T-cell (primary cell): ENCODE data around the gene PIK3R5. TPM values are rescaled to one million over a fixed set of nuclear protein-coding genes. Genes with fewer than 3 reads are reported as not detected.

Experiments
- ATAC-seq, 4 experiments: fragments of 200-7000 bp in 3 of 4; fragments of 150-1000 bp in 1 of 4; cut with Tn5 transposase; replicated peaks in 1 of 4; 1 replicate in 3 of 4; 2 replicates in 1 of 4; pipeline ENCODE4 v1.10.0; 2021; ENCODE audit warnings: moderate library complexity in 3 of 4, mild to moderate bottlenecking in 2 of 4, moderate number of reproducible peaks in 1 of 4
- CTCF ChIA-PET, 2 donors: fragments of 300-600 bp; sonication (Branson Sonifier 250); formaldehyde crosslinking; loops; one replicate each; lab custom pipeline; 2022; ENCODE audit warnings: antibody characterized with exemption in 2 of 2; lab: Charles Lee
- POLR2A ChIA-PET, 2 donors: fragments of 300-600 bp; sonication (Branson Sonifier 250); formaldehyde crosslinking; loops; one replicate each; lab custom pipeline; 2022; ENCODE audit warnings: antibody characterized with exemption in 2 of 2; lab: Charles Lee
- DNase-seq, 35 experiments: peaks; one replicate each; pipeline versions ENCODE4 v3.0.0 to v3.0.0-alpha.2; 2013 to 2023
- H3K27ac ChIP-seq: one replicate; pipeline ENCODE4 v1.5.1; 2013; ENCODE audit warnings: low read length
- H3K27me3 ChIP-seq, 2 experiments: replicated peaks in 1 of 2; 1 replicate in 1 of 2; 2 replicates in 1 of 2; pipeline versions ENCODE4 v1.6.1 to v1.7.0; 2013; ENCODE audit warnings: low read length in 1 of 2, mixed read lengths in 1 of 2; ENCODE audit not compliant: control insufficient read depth in 2 of 2, insufficient read depth in 2 of 2; ENCODE audit errors: extremely low read depth in 1 of 2
- H3K36me3 ChIP-seq, 2 donors: 1 replicate in 1 of 2; 2 replicates in 1 of 2; pipeline versions ENCODE4 v1.6.1 to v1.7.0; 2013; ENCODE audit warnings: low read length in 1 of 2; ENCODE audit not compliant: control insufficient read depth in 2 of 2, insufficient read depth in 1 of 2; ENCODE audit errors: extremely low read depth in 1 of 2
- H3K4me1 ChIP-seq, 2 experiments: 1 replicate in 1 of 2; 2 replicates in 1 of 2; pipeline versions ENCODE4 v1.6.1 to v1.7.0; 2013; ENCODE audit warnings: low read length in 2 of 2, mixed read lengths in 1 of 2; ENCODE audit not compliant: insufficient read depth in 2 of 2, control insufficient read depth in 1 of 2; ENCODE audit errors: extremely low read depth in 1 of 2
- H3K4me3 ChIP-seq, 2 donors: 1 replicate in 1 of 2; 2 replicates in 1 of 2; pipeline versions ENCODE4 v1.5.1 to v1.7.0; 2013; ENCODE audit warnings: mild to moderate bottlenecking in 2 of 2, low read length in 1 of 2, moderate library complexity in 1 of 2; ENCODE audit not compliant: control insufficient read depth in 1 of 2; ENCODE audit errors: extremely low read depth in 1 of 2
- H3K9me3 ChIP-seq: 2 replicates; pipeline ENCODE4 v1.7.0; 2013
- H3K27ac Mint-ChIP-seq, 2 donors: one replicate each; pipeline ENCODE4 v1.8.0; 2020 to 2021; ENCODE audit warnings: mild to moderate bottlenecking in 2 of 2, mixed read lengths in 2 of 2
- H3K27me3 Mint-ChIP-seq, 2 donors: one replicate each; pipeline ENCODE4 v1.8.0; 2021 to 2022; ENCODE audit warnings: mixed read lengths in 2 of 2
- H3K36me3 Mint-ChIP-seq: one replicate; pipeline ENCODE4 v1.8.0; 2021; ENCODE audit warnings: mixed read lengths
- H3K4me1 Mint-ChIP-seq, 3 donors: one replicate each; pipeline ENCODE4 v1.8.0; 2020 to 2022; ENCODE audit warnings: mixed read lengths in 3 of 3, mild to moderate bottlenecking in 1 of 3
- H3K4me3 Mint-ChIP-seq, 3 donors: one replicate each; pipeline ENCODE4 v1.8.0; 2020 to 2022; ENCODE audit warnings: mild to moderate bottlenecking in 3 of 3, mixed read lengths in 3 of 3, moderate library complexity in 3 of 3
- H3K9me3 Mint-ChIP-seq, 3 donors: one replicate each; pipeline ENCODE4 v1.8.0; 2020 to 2022; ENCODE audit warnings: mixed read lengths in 3 of 3
- WGBS: methylation state at CpG from one replicate; pipeline ENCODE4 v1.1.5; 2013; ENCODE audit warnings: missing lambda C conversion rate; ENCODE audit not compliant: insufficient coverage; 5-methylcytosine and 5-hydroxymethylcytosine counted together
- total RNA-seq, 35 experiments: library from RNA in 6 of 35; stranded (reverse) in 6 of 35; fragments of 120-200 nt in 1 of 35; gene quantifications; one replicate each; pipeline versions ENCODE4 v1.2.1 to v1.2.4 and lab custom pipeline; 2013 to 2026

The PIK3R5 gene
- total RNA-seq, 5 donors from 2014 or later (not counting 1 experiment from before 2014, with no cell fraction given) = 118 to 210 (median 151) TPM

DNA sequence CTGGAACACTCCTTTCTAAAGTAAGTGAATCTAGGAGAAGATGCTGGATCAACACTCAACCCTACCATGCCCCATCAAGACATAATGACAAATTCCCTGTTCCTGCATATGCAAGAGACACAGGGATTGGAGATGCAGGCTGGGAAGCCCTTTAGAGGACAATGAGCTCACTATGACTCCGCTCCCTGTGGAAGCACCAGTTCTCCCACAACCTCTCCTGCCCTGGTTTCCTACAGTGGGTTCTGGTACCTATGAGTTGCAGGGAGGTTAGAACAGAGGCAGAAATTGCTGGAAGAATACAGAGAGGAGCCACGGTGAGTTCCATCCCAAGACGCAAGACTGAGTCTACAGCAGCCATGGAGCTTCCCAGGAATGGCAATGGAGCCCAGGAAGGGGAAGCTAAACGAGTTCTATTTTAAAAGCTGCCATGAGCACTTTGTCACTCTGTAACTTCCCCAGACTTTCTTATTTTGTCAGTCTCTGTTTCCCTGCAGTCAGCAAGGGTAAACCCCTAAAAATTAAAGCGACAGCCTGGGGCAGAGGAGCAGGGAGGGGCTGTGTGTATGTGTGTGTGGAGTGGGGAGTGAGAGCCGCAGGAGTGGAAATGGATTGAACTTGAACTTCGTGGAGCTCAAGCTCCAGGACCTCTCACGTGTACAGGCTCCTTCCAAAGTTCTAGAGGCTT, 55.8 kb downstream of the PIK3R5 start:
- no peak for DNase-seq
- Mint-ChIP-seq H3K4me3 (no peak overlapping the region), H3K27me3 (no peaks in the 10 kb centered on the region), H3K36me3 (peaks cover 50% of the 10 kb centered on the region), H3K27ac (no peak overlapping the region), H3K4me1 (peaks cover 22 to 36% (median 34%) of the 10 kb centered on the region in 3 donors), H3K9me3 (no peaks in the 10 kb centered on the region)
- Histone ChIP-seq H3K27ac (peak overlapping the region; percentile 4), H3K9me3 (no peaks in the 10 kb centered on the region), H3K27me3 (no peaks in the 10 kb centered on the region), H3K4me1 (peaks cover 0 to 23% of the 10 kb centered on the region in 2 experiments), H3K4me3 (no peak overlapping the region), H3K36me3 (peaks cover 36 to 85% of the 10 kb centered on the region in 2 donors)
- CTCF ChIA-PET = interaction anchor here in 1 of 2 donors (2.1 kb wide), 1 partner anchor 14 kb away, joined by 4 read pairs; no protein-coding TSS in a partner anchor
- POLR2A ChIA-PET = no interaction called here
- WGBS = 89% methylated on average over 6 of the region's 8 CpGs
- ATAC-seq = no peak

DNA sequence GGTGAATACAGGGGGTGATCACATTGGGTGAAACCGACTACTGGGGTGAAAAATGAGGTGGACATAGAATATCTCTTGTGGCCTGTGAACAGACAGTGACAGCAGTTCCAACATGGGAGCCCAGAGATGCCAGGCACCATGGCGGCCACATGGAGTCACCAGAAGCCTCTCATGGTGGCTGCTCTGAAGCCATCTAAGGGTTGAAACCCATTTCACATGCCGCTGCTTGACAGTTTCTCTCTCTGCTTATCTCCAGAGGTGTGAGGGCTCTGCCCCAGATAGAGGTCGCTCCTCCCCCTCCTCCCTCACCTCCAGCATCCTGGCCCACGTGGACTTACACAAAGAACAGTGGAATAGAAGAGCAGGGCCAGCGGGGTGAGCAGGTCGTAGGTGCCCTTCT, 60.2 kb downstream of the PIK3R5 start:
- POLR2A ChIA-PET = no interaction called here
- CTCF ChIA-PET = no interaction called here
- Histone ChIP-seq H3K27me3 (no peaks in the 10 kb centered on the region), H3K4me3 (no peak overlapping the region), H3K4me1 (peaks cover 17 to 24% of the 10 kb centered on the region in 2 experiments), H3K27ac (peak overlapping the region; percentile 28), H3K36me3 (peaks cover 29 to 78% of the 10 kb centered on the region in 2 donors), H3K9me3 (no peaks in the 10 kb centered on the region)
- ATAC-seq = peak in 2 of 4 experiments; percentile 30 to 35
- 98% methylated on average over 4 of the region's 7 CpGs for WGBS
- H3K36me3 Mint-ChIP-seq = peaks cover 60% of the 10 kb centered on the region
- DNase-seq = peak in 7 of 35 experiments; percentile 13 to 46 (median 26)
- H3K4me3 Mint-ChIP-seq = no peak overlapping the region
- peaks cover 21 to 38% (median 32%) of the 10 kb centered on the region in 3 donors for H3K4me1 Mint-ChIP-seq
- H3K27me3 Mint-ChIP-seq = no peaks in the 10 kb centered on the region
- H3K9me3 Mint-ChIP-seq = no peaks in the 10 kb centered on the region
- peak overlapping the region; percentile 58 to 69 for H3K27ac Mint-ChIP-seq

DNA sequence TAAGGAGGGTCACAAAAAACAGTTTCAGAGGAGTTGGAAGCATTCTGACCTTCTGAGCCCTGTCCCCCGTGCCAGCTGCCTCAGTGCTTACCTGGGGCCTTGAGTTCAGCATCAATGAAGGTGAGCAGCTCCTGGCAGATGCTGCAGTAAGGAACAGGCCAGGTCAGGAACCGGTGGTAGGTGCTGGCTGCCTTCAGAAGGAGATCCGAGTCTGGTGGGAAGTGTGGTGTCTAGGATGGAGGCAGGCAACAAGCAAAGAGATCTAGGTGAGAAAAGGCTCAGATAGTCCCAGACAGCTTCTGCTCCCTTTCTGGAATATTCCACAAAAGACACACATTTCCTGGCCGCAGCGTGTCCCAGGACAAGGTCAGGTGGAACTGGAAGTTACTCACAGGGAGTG, 60.8 kb downstream of the PIK3R5 start:
- H3K4me3 ChIP-seq = no peak overlapping the region
- Mint-ChIP-seq H3K4me3 (no peak overlapping the region), H3K4me1 (peaks cover 27 to 43% (median 38%) of the 10 kb centered on the region in 3 donors), H3K27ac (peak overlapping the region; percentile 41 to 68), H3K27me3 (no peaks in the 10 kb centered on the region), H3K9me3 (no peaks in the 10 kb centered on the region), H3K36me3 (peaks cover 62% of the 10 kb centered on the region)
- 92% methylated on average over 2 of the region's 5 CpGs for WGBS
- POLR2A ChIA-PET = no interaction called here
- H3K27ac ChIP-seq = peak overlapping the region; percentile 28
- H3K4me1 ChIP-seq = peaks cover 23 to 31% of the 10 kb centered on the region in 2 experiments
- CTCF ChIA-PET = no interaction called here
- ATAC-seq (no peak), DNase-seq (no peak)
- H3K27me3 ChIP-seq = no peaks in the 10 kb centered on the region
- H3K9me3 ChIP-seq = no peaks in the 10 kb centered on the region
- H3K36me3 ChIP-seq = peaks cover 29 to 77% of the 10 kb centered on the region in 2 donors

DNA sequence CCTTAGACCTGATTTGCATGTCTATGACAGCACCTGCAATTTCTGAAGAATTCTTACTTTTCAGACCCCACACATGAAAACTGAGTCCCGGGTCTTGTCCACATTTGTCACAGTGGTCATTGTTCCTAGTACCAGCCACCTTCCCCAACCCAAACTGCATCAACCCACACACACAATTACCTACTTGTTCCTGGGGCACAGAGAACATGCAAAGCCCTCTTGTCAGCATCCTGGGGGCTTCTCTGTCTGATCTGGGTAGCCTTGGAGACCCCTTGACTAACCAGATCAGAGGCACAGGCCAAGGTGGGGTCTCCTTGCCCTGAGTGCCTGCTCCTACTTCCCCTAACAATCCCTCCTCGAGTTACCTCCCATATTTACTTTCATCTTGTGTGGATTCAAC, 61.3 kb downstream of the PIK3R5 start:
- Histone ChIP-seq H3K27ac (peak overlapping the region; percentile 28), H3K4me3 (no peak overlapping the region), H3K4me1 (peaks cover 28 to 36% of the 10 kb centered on the region in 2 experiments), H3K27me3 (no peaks in the 10 kb centered on the region), H3K9me3 (no peaks in the 10 kb centered on the region), H3K36me3 (peaks cover 24 to 73% of the 10 kb centered on the region in 2 donors)
- ChIA-PET CTCF (interaction anchor here in 1 of 2 donors (1.3 kb wide), 1 partner anchor 9 kb away, joined by 4 read pairs; no protein-coding TSS in a partner anchor), POLR2A (no interaction called here)
- Mint-ChIP-seq H3K27me3 (no peaks in the 10 kb centered on the region), H3K9me3 (no peaks in the 10 kb centered on the region), H3K27ac (peak overlapping the region; percentile 41 to 68), H3K4me1 (peaks cover 32 to 48% (median 42%) of the 10 kb centered on the region in 3 donors), H3K36me3 (peaks cover 61% of the 10 kb centered on the region), H3K4me3 (no peak overlapping the region)
- no peak for ATAC-seq
- DNase-seq = peak in 1 of 35 experiments; percentile 12
- 100% methylated on average over 1 of the region's 2 CpGs for WGBS

DNA sequence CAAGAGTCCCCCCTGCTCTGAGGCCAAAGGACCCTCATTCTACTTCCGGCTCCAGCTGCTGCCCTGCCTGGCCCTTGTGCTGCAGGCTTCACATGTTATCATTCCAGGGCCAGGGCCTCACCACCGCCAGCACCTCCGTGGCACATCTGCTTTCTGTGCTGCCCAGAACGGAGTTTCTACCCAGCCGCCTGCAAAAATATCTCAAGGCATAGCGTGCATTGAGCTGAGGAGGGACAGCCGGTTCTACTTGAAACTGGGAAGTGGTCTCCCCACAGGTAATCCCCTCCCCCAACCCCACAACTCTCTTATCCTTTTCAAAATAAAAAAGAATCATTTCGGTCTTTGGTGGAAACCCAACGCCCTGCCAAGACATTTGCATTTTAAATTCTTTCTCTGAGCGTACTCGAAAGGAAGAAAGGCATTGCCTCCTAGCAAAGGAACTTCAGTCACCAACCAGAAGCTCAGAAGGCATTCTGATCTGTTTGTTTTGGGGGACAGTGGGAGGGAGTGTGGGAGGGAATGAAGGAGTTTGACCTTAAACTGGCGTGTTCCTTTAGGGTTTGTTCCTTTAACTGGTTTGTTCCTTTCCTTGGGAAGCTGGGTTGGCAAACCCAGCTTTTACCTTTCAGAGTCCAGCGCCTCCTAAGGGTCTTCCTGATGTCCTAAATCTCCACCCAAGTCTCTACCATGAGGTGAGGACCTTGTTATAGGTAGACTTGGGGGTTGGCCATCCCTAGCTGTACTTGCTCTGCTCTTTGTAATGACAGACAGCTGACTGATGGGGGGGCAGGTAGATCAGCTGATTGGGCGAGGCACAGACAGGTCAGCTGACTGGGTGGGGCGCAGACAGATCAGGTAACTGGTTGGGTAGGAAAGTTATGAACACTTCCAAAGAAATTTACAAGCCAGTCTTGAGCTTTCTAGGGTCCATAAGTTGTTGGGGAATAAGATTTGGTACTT, 64.6 kb downstream of the PIK3R5 start:
- Mint-ChIP-seq H3K4me1 (peaks cover 65 to 81% (median 72%) of the 10 kb centered on the region in 3 donors), H3K4me3 (peak overlapping the region in 1 of 3 donors; percentile 62), H3K9me3 (no peaks in the 10 kb centered on the region), H3K36me3 (peaks cover 76% of the 10 kb centered on the region), H3K27ac (peak overlapping the region; percentile 71 to 92), H3K27me3 (no peaks in the 10 kb centered on the region)
- Histone ChIP-seq H3K9me3 (no peaks in the 10 kb centered on the region), H3K27ac (peak overlapping the region; percentile 93), H3K27me3 (no peaks in the 10 kb centered on the region), H3K4me1 (peaks cover 59 to 69% of the 10 kb centered on the region in 2 experiments), H3K4me3 (no peak overlapping the region), H3K36me3 (peaks cover 21 to 74% of the 10 kb centered on the region in 2 donors)
- CTCF ChIA-PET = interaction anchor here (0.6 to 1.5 kb wide), 7 partner anchors 9 to 155 kb away, joined by 3 to 6 read pairs (median 3); no protein-coding TSS in a partner anchor
- DNase-seq = peak in 12 of 35 experiments; percentile 17 to 47 (median 31)
- 64% methylated on average over 9 of the region's 15 CpGs for WGBS
- POLR2A ChIA-PET = interaction anchor here (0.6 to 1.9 kb wide), 4 partner anchors 34 to 468 kb away, joined by 3 to 12 read pairs (median 4); no protein-coding TSS in a partner anchor
- ATAC-seq = no peak
